ENCODE data around the gene SLC36A4.

Gene SLC36A4

GRCh38 chr11:93220078-93220477, 22.3 kb upstream of the SLC36A4 start:
- H3K9me3 ChIP-seq (ENCODE audit: control insufficient read depth in 2 of 2, low read length in 2 of 2), result no peaks in the 10 kb centered on the region
- H3K36me3 ChIP-seq (ENCODE audit: control insufficient read depth in 2 of 2, insufficient read depth in 2 of 2, low read length in 2 of 2), result no peaks in the 10 kb centered on the region
- H3K4me1 ChIP-seq (ENCODE audit: control insufficient read depth, insufficient read depth, low read length), result no peaks in the 10 kb centered on the region
- H3K4me3 ChIP-seq (ENCODE audit: low read length in 2 of 2), result no peak overlapping the region
- H3K27me3 ChIP-seq (ENCODE audit: control insufficient read depth in 1 of 2, insufficient read depth in 2 of 2, low read length in 2 of 2), result no peaks in the 10 kb centered on the region
- H3K27ac ChIP-seq (ENCODE audit: low read length), result no peak overlapping the region
- H3K9ac ChIP-seq (ENCODE audit: low read length in 2 of 2), result no peak overlapping the region

DNA sequence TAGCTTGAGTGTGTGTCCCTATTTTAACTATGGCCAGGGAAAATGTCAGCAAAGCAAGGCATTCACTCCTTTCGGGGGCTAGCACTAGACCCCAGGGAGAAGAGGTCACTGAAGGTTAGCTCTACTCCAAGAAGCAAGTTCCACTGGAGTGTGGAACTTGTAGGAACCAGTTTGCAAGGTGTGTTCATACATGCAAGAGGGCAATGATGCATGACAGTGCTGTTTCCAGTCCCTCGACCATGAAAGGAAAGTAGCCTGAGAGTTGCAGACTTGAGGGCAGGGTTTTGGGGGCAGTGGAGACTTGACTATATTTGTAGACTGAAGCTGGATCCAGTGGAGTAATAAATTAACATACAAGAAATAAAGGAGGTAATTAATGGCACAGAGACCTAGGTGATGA, 21.6 kb upstream of the SLC36A4 start:
- H3K9me3 ChIP-seq (ENCODE audit: control insufficient read depth in 2 of 2, low read length in 2 of 2), result no peaks in the 10 kb centered on the region
- no peak overlapping the region for H3K9ac ChIP-seq (ENCODE audit: low read length in 2 of 2)
- H3K4me1 ChIP-seq (ENCODE audit: control insufficient read depth, insufficient read depth, low read length), result no peaks in the 10 kb centered on the region
- no peaks in the 10 kb centered on the region for H3K27me3 ChIP-seq (ENCODE audit: control insufficient read depth in 1 of 2, insufficient read depth in 2 of 2, low read length in 2 of 2)
- H3K4me3 ChIP-seq (ENCODE audit: low read length in 2 of 2), result no peak overlapping the region
- H3K36me3 ChIP-seq (ENCODE audit: control insufficient read depth in 2 of 2, insufficient read depth in 2 of 2, low read length in 2 of 2), result no peaks in the 10 kb centered on the region
- H3K27ac ChIP-seq (ENCODE audit: low read length), result no peak overlapping the region

GRCh38 chr11:93216511-93217101, 18.8 kb upstream of the SLC36A4 start:
- Histone ChIP-seq H3K4me3 (ENCODE audit: low read length in 2 of 2) (no peak overlapping the region), H3K27me3 (ENCODE audit: control insufficient read depth in 1 of 2, insufficient read depth in 2 of 2, low read length in 2 of 2) (no peaks in the 10 kb centered on the region), H3K9ac (ENCODE audit: low read length in 2 of 2) (no peak overlapping the region), H3K4me1 (ENCODE audit: control insufficient read depth, insufficient read depth, low read length) (no peaks in the 10 kb centered on the region), H3K9me3 (ENCODE audit: control insufficient read depth in 2 of 2, low read length in 2 of 2) (no peaks in the 10 kb centered on the region), H3K36me3 (ENCODE audit: control insufficient read depth in 2 of 2, insufficient read depth in 2 of 2, low read length in 2 of 2) (no peaks in the 10 kb centered on the region), H3K27ac (ENCODE audit: low read length) (no peak overlapping the region)

DNA sequence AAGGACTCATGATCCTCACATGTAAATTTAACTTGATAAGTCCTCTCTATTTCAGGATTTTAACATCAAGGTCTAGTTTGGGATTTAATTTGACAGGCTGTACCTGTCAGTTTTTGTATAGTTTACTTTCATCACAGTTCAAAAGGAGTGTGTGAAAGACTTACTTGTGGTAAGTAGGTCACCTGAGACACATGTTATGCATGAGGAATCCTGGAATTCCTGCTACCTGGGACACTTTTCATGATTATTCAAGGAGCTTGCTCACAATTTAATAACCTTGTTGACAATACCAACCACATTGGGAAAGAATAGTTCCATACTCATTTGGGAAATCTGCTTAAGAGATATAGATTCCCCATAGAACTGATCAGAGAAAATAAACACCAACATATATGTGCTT, 15.8 kb upstream of the SLC36A4 start:
- Histone ChIP-seq H3K27me3 (ENCODE audit: control insufficient read depth in 1 of 2, insufficient read depth in 2 of 2, low read length in 2 of 2) (no peaks in the 10 kb centered on the region), H3K36me3 (ENCODE audit: control insufficient read depth in 2 of 2, insufficient read depth in 2 of 2, low read length in 2 of 2) (no peaks in the 10 kb centered on the region), H3K4me3 (ENCODE audit: low read length in 2 of 2) (no peak overlapping the region), H3K27ac (ENCODE audit: low read length) (no peak overlapping the region), H3K4me1 (ENCODE audit: control insufficient read depth, insufficient read depth, low read length) (no peaks in the 10 kb centered on the region), H3K9me3 (ENCODE audit: control insufficient read depth in 2 of 2, low read length in 2 of 2) (peaks cover 3 to 4% of the 10 kb centered on the region in 2 donors), H3K9ac (ENCODE audit: low read length in 2 of 2) (no peak overlapping the region)

GRCh38 chr11:93212094-93212493, 14.3 kb upstream of the SLC36A4 start:
- Histone ChIP-seq H3K4me3 (ENCODE audit: low read length in 2 of 2) (no peak overlapping the region), H3K27me3 (ENCODE audit: control insufficient read depth in 1 of 2, insufficient read depth in 2 of 2, low read length in 2 of 2) (no peaks in the 10 kb centered on the region), H3K27ac (ENCODE audit: low read length) (no peak overlapping the region), H3K4me1 (ENCODE audit: control insufficient read depth, insufficient read depth, low read length) (no peaks in the 10 kb centered on the region), H3K36me3 (ENCODE audit: control insufficient read depth in 2 of 2, insufficient read depth in 2 of 2, low read length in 2 of 2) (no peaks in the 10 kb centered on the region), H3K9ac (ENCODE audit: low read length in 2 of 2) (no peak overlapping the region), H3K9me3 (ENCODE audit: control insufficient read depth in 2 of 2, low read length in 2 of 2) (peaks cover 3 to 10% of the 10 kb centered on the region in 2 donors)

- Histone ChIP-seq H3K27me3 (ENCODE audit: control insufficient read depth in 1 of 2, insufficient read depth in 2 of 2, low read length in 2 of 2) (no peaks in the 10 kb centered on the region), H3K4me3 (ENCODE audit: low read length in 2 of 2) (no peak overlapping the region), H3K36me3 (ENCODE audit: control insufficient read depth in 2 of 2, insufficient read depth in 2 of 2, low read length in 2 of 2) (no peaks in the 10 kb centered on the region), H3K4me1 (ENCODE audit: control insufficient read depth, insufficient read depth, low read length) (no peaks in the 10 kb centered on the region), H3K9ac (ENCODE audit: low read length in 2 of 2) (no peak overlapping the region), H3K27ac (ENCODE audit: low read length) (no peak overlapping the region), H3K9me3 (ENCODE audit: control insufficient read depth in 2 of 2, low read length in 2 of 2) (peaks cover 3 to 10% of the 10 kb centered on the region in 2 donors)
Measured at GRCh38 chr11:93209466-93209865, 11.7 kb upstream of the SLC36A4 start.

- Histone ChIP-seq H3K27me3 (ENCODE audit: control insufficient read depth in 1 of 2, insufficient read depth in 2 of 2, low read length in 2 of 2) (no peaks in the 10 kb centered on the region), H3K4me3 (ENCODE audit: low read length in 2 of 2) (no peak overlapping the region), H3K9me3 (ENCODE audit: control insufficient read depth in 2 of 2, low read length in 2 of 2) (peaks cover 3 to 10% of the 10 kb centered on the region in 2 donors), H3K27ac (ENCODE audit: low read length) (no peak overlapping the region), H3K36me3 (ENCODE audit: control insufficient read depth in 2 of 2, insufficient read depth in 2 of 2, low read length in 2 of 2) (no peaks in the 10 kb centered on the region), H3K4me1 (ENCODE audit: control insufficient read depth, insufficient read depth, low read length) (no peaks in the 10 kb centered on the region), H3K9ac (ENCODE audit: low read length in 2 of 2) (no peak overlapping the region)
Measured at GRCh38 chr11:93208663-93209270, 11.0 kb upstream of the SLC36A4 start.

DNA sequence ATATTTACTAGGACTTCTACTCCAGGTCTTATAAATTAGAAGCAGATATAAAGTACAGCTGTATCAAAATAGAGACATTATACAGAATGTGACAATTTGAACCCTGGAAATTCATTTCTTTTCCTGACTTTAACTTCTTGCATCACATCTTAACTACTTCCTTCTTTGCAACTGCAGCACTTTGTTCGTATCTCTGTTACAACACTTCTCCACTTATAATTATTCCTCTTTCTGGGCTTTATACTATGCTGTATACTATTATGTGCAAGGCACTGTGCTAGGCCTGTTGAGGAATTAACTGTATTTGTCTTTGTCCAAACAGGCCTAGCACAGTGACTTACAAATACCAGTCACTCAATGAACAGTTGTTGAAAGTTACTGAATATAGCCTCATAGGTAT, 1.8 kb upstream of the SLC36A4 start:
- H3K27me3 ChIP-seq (ENCODE audit: control insufficient read depth in 1 of 2, insufficient read depth in 2 of 2, low read length in 2 of 2), result no peaks in the 10 kb centered on the region
- H3K9ac ChIP-seq (ENCODE audit: low read length in 2 of 2), result no peak overlapping the region
- no peak overlapping the region for H3K27ac ChIP-seq (ENCODE audit: low read length)
- H3K9me3 ChIP-seq (ENCODE audit: control insufficient read depth in 2 of 2, low read length in 2 of 2), result no peaks in the 10 kb centered on the region
- H3K4me1 ChIP-seq (ENCODE audit: control insufficient read depth, insufficient read depth, low read length), result no peaks in the 10 kb centered on the region
- no peaks in the 10 kb centered on the region for H3K36me3 ChIP-seq (ENCODE audit: control insufficient read depth in 2 of 2, insufficient read depth in 2 of 2, low read length in 2 of 2)
- no peak overlapping the region for H3K4me3 ChIP-seq (ENCODE audit: low read length in 2 of 2)

DNA sequence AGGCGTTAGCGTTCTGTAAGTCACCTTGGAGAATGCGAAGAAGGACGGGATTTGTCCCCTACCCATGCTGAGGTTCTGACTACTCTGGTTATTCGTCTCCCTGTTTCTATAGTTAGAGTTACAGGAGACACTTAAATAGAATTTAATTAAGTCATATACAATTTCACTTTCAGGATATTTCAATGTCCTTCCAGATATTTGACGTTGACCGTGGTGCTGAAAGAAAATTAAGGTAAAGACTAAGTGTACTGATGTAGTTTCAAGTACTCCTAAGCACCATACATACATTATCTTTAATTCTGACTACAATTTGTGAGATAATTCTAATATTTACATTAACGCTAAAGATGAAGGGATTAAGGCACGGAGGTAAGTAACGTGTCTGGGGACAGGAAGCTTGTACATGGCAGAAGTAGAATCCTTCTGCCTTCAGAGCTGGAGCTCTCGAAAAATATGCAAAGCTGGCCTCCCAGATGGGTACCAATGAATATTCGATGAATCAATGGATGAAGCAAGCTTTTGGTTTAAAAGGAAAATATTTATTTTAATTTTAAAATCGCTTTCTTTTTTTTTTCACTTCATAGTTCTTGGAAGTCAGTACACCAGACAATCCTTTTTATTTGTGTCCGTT, 539 bp upstream of the SLC36A4 start:
- Histone ChIP-seq H3K27ac (ENCODE audit: low read length) (peak overlapping the region; percentile 77), H3K4me3 (ENCODE audit: low read length in 2 of 2) (peak overlapping the region; percentile 78 to 90), H3K27me3 (ENCODE audit: control insufficient read depth in 1 of 2, insufficient read depth in 2 of 2, low read length in 2 of 2) (no peaks in the 10 kb centered on the region), H3K4me1 (ENCODE audit: control insufficient read depth, insufficient read depth, low read length) (no peaks in the 10 kb centered on the region), H3K36me3 (ENCODE audit: control insufficient read depth in 2 of 2, insufficient read depth in 2 of 2, low read length in 2 of 2) (no peaks in the 10 kb centered on the region), H3K9me3 (ENCODE audit: control insufficient read depth in 2 of 2, low read length in 2 of 2) (no peaks in the 10 kb centered on the region), H3K9ac (ENCODE audit: low read length in 2 of 2) (peak overlapping the region; percentile 84 to 88)

DNA sequence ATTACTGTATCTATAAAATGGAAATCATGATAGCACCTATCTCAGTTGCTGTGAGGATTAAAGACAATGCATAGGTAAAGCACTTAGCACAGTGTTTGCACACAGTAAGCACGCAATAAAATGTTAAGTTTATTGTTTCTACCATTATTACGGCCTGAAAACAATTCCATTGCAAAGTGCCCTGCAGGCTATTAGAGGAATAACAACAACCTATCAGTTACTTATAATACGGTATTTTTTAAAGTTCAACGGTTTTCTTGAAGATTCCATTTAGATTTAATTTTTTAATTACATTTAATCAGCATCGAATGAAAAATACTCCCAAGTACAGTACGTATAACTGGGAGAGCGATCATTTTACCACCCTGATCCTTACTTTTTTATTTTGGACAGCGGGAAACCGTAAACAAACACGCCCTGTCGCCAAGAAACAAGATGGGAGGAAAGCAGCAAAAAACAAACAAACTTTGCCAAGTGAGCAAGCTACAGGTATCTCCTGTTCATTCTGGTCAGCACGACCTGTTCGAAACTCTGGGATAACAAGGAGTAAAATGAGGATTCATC, 893 bp downstream of the SLC36A4 start:
- Histone ChIP-seq H3K36me3 (ENCODE audit: control insufficient read depth in 2 of 2, insufficient read depth in 2 of 2, low read length in 2 of 2) (no peaks in the 10 kb centered on the region), H3K9me3 (ENCODE audit: control insufficient read depth in 2 of 2, low read length in 2 of 2) (no peaks in the 10 kb centered on the region), H3K9ac (ENCODE audit: low read length in 2 of 2) (peak overlapping the region; percentile 84 to 88), H3K27me3 (ENCODE audit: control insufficient read depth in 1 of 2, insufficient read depth in 2 of 2, low read length in 2 of 2) (no peaks in the 10 kb centered on the region), H3K4me3 (ENCODE audit: low read length in 2 of 2) (peak overlapping the region; percentile 78 to 90), H3K27ac (ENCODE audit: low read length) (peak overlapping the region; percentile 77), H3K4me1 (ENCODE audit: control insufficient read depth, insufficient read depth, low read length) (no peaks in the 10 kb centered on the region)

Data from stomach smooth muscle (tissue), 2 donors.